PFSK-1 (cell line): ENCODE data around the gene KSR2.

Experiments used
- FOXP2 ChIP-seq: optimal IDR thresholded peaks from 2 replicates; pipeline ENCODE3; 2011; ENCODE audit warnings: borderline replicate concordance, control low read depth, inconsistent platforms; ENCODE audit not compliant: insufficient read depth; ENCODE audit errors: extremely low read length, extremely low read depth
- POLR2AphosphoS5 ChIP-seq: IDR thresholded peaks from 2 replicates; pipeline ENCODE4 v1.6.1; 2012; ENCODE audit warnings: low read depth, mild to moderate bottlenecking, control low read depth, low read length, moderate library complexity
- SIN3A ChIP-seq: IDR thresholded peaks from 2 replicates; pipeline ENCODE4 v1.6.1; 2012; ENCODE audit warnings: mild to moderate bottlenecking, low read length, moderate library complexity, borderline replicate concordance; ENCODE audit not compliant: insufficient read depth
- TAF1 ChIP-seq: IDR thresholded peaks from 2 replicates; pipeline ENCODE4 v1.6.1; 2012; ENCODE audit warnings: low read length, control low read depth, borderline replicate concordance; ENCODE audit not compliant: insufficient read depth
- TF ChIP-seq, protein P1 (sequence below), 2 experiments: IDR thresholded peaks; 2 replicates each; pipeline versions ENCODE4 v1.6.1 to v1.8.0; 2011 to 2012; ENCODE audit warnings: low read depth in 2 of 2, low read length in 2 of 2, control low read depth in 1 of 2, inconsistent platforms in 1 of 2, mild to moderate bottlenecking in 1 of 2, moderate library complexity in 1 of 2; ENCODE audit not compliant: insufficient read depth in 1 of 2

DNA sequence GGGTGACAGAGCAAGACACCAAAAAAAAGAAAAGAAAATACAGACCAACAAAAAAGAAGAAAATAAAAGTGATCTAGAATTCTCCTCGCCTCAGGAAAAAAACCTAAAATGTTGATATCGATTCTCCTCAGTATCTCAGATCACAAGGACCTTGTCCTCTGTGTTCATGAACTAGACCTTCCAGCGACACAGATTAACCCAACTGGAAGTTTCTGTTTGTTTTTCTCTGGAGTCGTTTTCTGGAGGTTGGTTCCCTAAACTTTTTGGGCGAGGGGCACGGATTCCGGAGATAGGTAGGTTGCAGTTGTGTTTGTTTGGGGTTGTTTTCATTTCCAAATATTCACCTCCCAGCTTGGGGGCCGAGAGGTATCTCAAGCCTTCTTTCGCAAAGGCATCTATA lies 47.2 kb upstream of the KSR2 start:
- TF ChIP-seq, protein P1, sequence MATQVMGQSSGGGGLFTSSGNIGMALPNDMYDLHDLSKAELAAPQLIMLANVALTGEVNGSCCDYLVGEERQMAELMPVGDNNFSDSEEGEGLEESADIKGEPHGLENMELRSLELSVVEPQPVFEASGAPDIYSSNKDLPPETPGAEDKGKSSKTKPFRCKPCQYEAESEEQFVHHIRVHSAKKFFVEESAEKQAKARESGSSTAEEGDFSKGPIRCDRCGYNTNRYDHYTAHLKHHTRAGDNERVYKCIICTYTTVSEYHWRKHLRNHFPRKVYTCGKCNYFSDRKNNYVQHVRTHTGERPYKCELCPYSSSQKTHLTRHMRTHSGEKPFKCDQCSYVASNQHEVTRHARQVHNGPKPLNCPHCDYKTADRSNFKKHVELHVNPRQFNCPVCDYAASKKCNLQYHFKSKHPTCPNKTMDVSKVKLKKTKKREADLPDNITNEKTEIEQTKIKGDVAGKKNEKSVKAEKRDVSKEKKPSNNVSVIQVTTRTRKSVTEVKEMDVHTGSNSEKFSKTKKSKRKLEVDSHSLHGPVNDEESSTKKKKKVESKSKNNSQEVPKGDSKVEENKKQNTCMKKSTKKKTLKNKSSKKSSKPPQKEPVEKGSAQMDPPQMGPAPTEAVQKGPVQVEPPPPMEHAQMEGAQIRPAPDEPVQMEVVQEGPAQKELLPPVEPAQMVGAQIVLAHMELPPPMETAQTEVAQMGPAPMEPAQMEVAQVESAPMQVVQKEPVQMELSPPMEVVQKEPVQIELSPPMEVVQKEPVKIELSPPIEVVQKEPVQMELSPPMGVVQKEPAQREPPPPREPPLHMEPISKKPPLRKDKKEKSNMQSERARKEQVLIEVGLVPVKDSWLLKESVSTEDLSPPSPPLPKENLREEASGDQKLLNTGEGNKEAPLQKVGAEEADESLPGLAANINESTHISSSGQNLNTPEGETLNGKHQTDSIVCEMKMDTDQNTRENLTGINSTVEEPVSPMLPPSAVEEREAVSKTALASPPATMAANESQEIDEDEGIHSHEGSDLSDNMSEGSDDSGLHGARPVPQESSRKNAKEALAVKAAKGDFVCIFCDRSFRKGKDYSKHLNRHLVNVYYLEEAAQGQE (IDR thresholded peaks at IDR 0.05; ENCODE audit: insufficient read depth in 1 of 2, low read depth in 2 of 2, low read length in 2 of 2) = no peak
- no peak for TF ChIP-seq POLR2AphosphoS5
- no peak for TF ChIP-seq TAF1
- no peak for TF ChIP-seq FOXP2
- no peak for TF ChIP-seq SIN3A
